Cardiac muscle cell (in vitro differentiated cells and primary cell): Measurements from ENCODE around the gene TMOD3. TPM values are rescaled to one million over a fixed set of nuclear protein-coding genes. Genes with fewer than 3 reads are reported as not detected.
A peak's percentile ranks its signal among the peaks of the same experiment; 100 is the strongest.
"Not testable (repeated sequence)": the region's sequence is repeated elsewhere in the genome, so short reads cannot be mapped to it uniquely, and the experiment has no call there.

Experiments
- DNase-seq, 2 donors: peaks; one replicate each; pipeline versions ENCODE4 v3.0.0 to v3.0.0-alpha.2; 2010 to 2017; ENCODE audit warnings: low read depth in 1 of 2, low spot score in 1 of 2
- H3K27ac ChIP-seq: fragments of 200-600 bp; sonication (generic); 2 replicates; pipeline ENCODE4 v1.5.1; 2016
- H3K27me3 ChIP-seq: fragments of 200-600 bp; sonication (generic); 2 replicates; pipeline ENCODE4 v1.6.0; 2016; ENCODE audit warnings: control low read depth
- H3K36me3 ChIP-seq: fragments of 200-600 bp; sonication (generic); 2 replicates; pipeline ENCODE4 v1.5.1; 2016; ENCODE audit warnings: control low read depth
- H3K4me1 ChIP-seq: fragments of 200-600 bp; sonication (generic); 2 replicates; pipeline ENCODE4 v1.8.1; 2017; ENCODE audit warnings: low read depth, mild to moderate bottlenecking, mixed run types
- H3K4me3 ChIP-seq: fragments of 200-600 bp; sonication (generic); 2 replicates; pipeline ENCODE4 v1.5.1; 2016; ENCODE audit warnings: mild to moderate bottlenecking
- H3K9me3 ChIP-seq: fragments of 200-600 bp; sonication (generic); 2 replicates; pipeline ENCODE4 v1.5.1; 2017; ENCODE audit warnings: low read depth, mild to moderate bottlenecking, control low read depth
- CTCF ChIP-seq: IDR thresholded peaks from 2 replicates; pipeline ENCODE4 v1.5.1; 2012; ENCODE audit warnings: low read depth, mild to moderate bottlenecking, low read length
- polyA plus RNA-seq: library from polyadenylated mRNA; unstranded; fragments of >200 nt; fragmentation: Nextera tagmentation; extraction: Ambion mirVana; gene quantifications from 2 replicates; pipeline ENCODE4 v1.2.1, GENCODE V29; 2016
- total RNA-seq: library from RNA; depleted of rRNA; stranded (reverse); fragments of >200 nt; gene quantifications from 2 replicates; pipeline ENCODE4 v1.2.3, GENCODE V29; 2016

Gene TMOD3
- total and polyA plus RNA-seq, 2 experiments from 2014 or later: 6.0 to 10.9 TPM

- Histone ChIP-seq H3K4me3 (no peak overlapping the region), H3K27ac (no peak overlapping the region), H3K36me3 (no peaks in the 10 kb centered on the region), H3K9me3 (no peaks in the 10 kb centered on the region), H3K4me1 (no peaks in the 10 kb centered on the region), H3K27me3 (no peaks in the 10 kb centered on the region)
- no peak for TF ChIP-seq CTCF
- peak in 1 of 2 donors; percentile 96 for DNase-seq
Measured at GRCh38 chr15:51878446-51879386, 49.3 kb downstream of the TMOD3 start.

- Histone ChIP-seq H3K27ac (no peak overlapping the region), H3K9me3 (no peaks in the 10 kb centered on the region), H3K4me3 (no peak overlapping the region), H3K27me3 (no peaks in the 10 kb centered on the region), H3K4me1 (no peaks in the 10 kb centered on the region), H3K36me3 (no peaks in the 10 kb centered on the region)
- TF ChIP-seq CTCF: no peak
- DNase-seq: peak in 1 of 2 donors; percentile 60
Measured at GRCh38 chr15:51879555-51879954, 50.1 kb downstream of the TMOD3 start.

GRCh38 chr15:51883271-51883837, 53.9 kb downstream of the TMOD3 start:
- Histone ChIP-seq H3K36me3 (no peaks in the 10 kb centered on the region), H3K4me1 (no peaks in the 10 kb centered on the region), H3K27ac (no peak overlapping the region), H3K9me3 (no peaks in the 10 kb centered on the region), H3K27me3 (no peaks in the 10 kb centered on the region), H3K4me3 (no peak overlapping the region)
- peak in 1 of 2 donors; percentile 67 for DNase-seq
- no peak for TF ChIP-seq CTCF

- Histone ChIP-seq H3K4me3 (no peak overlapping the region), H3K27ac (no peak overlapping the region), H3K27me3 (no peaks in the 10 kb centered on the region), H3K9me3 (no peaks in the 10 kb centered on the region), H3K36me3 (no peaks in the 10 kb centered on the region), H3K4me1 (no peaks in the 10 kb centered on the region)
- TF ChIP-seq CTCF: no peak
- no peak for DNase-seq
Measured at GRCh38 chr15:51884041-51884440, 54.6 kb downstream of the TMOD3 start.

- Histone ChIP-seq H3K4me3 (no peak overlapping the region), H3K4me1 (no peaks in the 10 kb centered on the region), H3K27ac (no peak overlapping the region), H3K36me3 (no peaks in the 10 kb centered on the region), H3K27me3 (no peaks in the 10 kb centered on the region), H3K9me3 (no peaks in the 10 kb centered on the region)
- no peak for DNase-seq
- no peak for TF ChIP-seq CTCF
Measured at GRCh38 chr15:51884517-51885236, 55.2 kb downstream of the TMOD3 start.

GRCh38 chr15:51885758-51886157, 56.3 kb downstream of the TMOD3 start:
- not testable (repeated sequence) for H3K4me3 ChIP-seq, DNase-seq, H3K27ac ChIP-seq, H3K27me3 ChIP-seq, H3K36me3 ChIP-seq, H3K9me3 ChIP-seq, H3K4me1 ChIP-seq
